ENCODE data around the gene TTC1.

TTC1 gene

GRCh38 chr5:160087199-160087598 is 78.3 kb downstream of the TTC1 start:
- H3K27ac ChIP-seq, result no peak overlapping the region
- TF ChIP-seq CTCF (conservative IDR thresholded peaks at IDR 0.05) (no peak), ZFX (IDR thresholded peaks at IDR 0.05) (no peak)

- TF ChIP-seq ZFX (IDR thresholded peaks at IDR 0.05) (no peak), CTCF (conservative IDR thresholded peaks at IDR 0.05) (no peak)
- H3K27ac ChIP-seq, result no peak overlapping the region
Observed at GRCh38 chr5:160088805-160089204, 79.9 kb downstream of the TTC1 start.

GRCh38 chr5:160089531-160089930 is 80.6 kb downstream of the TTC1 start:
- no peak for TF ChIP-seq ZFX (IDR thresholded peaks at IDR 0.05)
- no peak for TF ChIP-seq CTCF (conservative IDR thresholded peaks at IDR 0.05)
- no peak overlapping the region for H3K27ac ChIP-seq

GRCh38 chr5:160090059-160090458 is 81.1 kb downstream of the TTC1 start:
- no peak for TF ChIP-seq CTCF (conservative IDR thresholded peaks at IDR 0.05)
- TF ChIP-seq ZFX (IDR thresholded peaks at IDR 0.05), result no peak

GRCh38 chr5:160092514-160092913 is 83.6 kb downstream of the TTC1 start:
- TF ChIP-seq CTCF (conservative IDR thresholded peaks at IDR 0.05) (no peak), ZFX (IDR thresholded peaks at IDR 0.05) (no peak)
- H3K27ac ChIP-seq, result no peak overlapping the region

More at GRCh38 chr5:160090059-160090458, 81.1 kb downstream of the TTC1 start:
- no peak overlapping the region for H3K27ac ChIP-seq

- H3K27ac ChIP-seq, result no peak overlapping the region
- TF ChIP-seq ZFX (IDR thresholded peaks at IDR 0.05), result no peak
- no peak for TF ChIP-seq CTCF (conservative IDR thresholded peaks at IDR 0.05)
Observed at GRCh38 chr5:160092960-160093707, 84.2 kb downstream of the TTC1 start.

- no peak overlapping the region for H3K27ac ChIP-seq
- no peak for TF ChIP-seq CTCF (conservative IDR thresholded peaks at IDR 0.05)
Observed at GRCh38 chr5:160096178-160096577, 87.2 kb downstream of the TTC1 start.

Data from C4-2B (cell line).